Gastroesophageal sphincter (tissue), 4 donors: ENCODE measurements around the gene F2. TPM values are rescaled to one million over a fixed set of nuclear protein-coding genes. Genes with fewer than 3 reads are reported as not detected.

Source experiments
- ATAC-seq: fragments of 150-250 bp; one replicate; pipeline ENCODE4 v1.9.1; 2016; ENCODE audit warnings: mild to moderate bottlenecking, moderate library complexity
- H3K27ac ChIP-seq, 4 donors: fragments of 200-600 bp; sonication (generic) in 3 of 4; 1 replicate in 3 of 4; 2 replicates in 1 of 4; pipeline ENCODE4 v1.5.1; 2016 to 2019
- H3K27me3 ChIP-seq: fragments of 200-600 bp; sonication (generic); one replicate; pipeline ENCODE4 v1.5.1; 2019
- H3K36me3 ChIP-seq, 2 donors: fragments of 200-600 bp; sonication (generic); one replicate each; pipeline ENCODE4 v1.5.1; 2019; ENCODE audit warnings: control low read depth in 1 of 2
- H3K4me1 ChIP-seq, 3 donors: fragments of 200-600 bp; sonication (generic); 1 replicate in 2 of 3; 2 replicates in 1 of 3; pipeline ENCODE4 v1.5.1; 2016 to 2019; ENCODE audit warnings: control low read depth in 2 of 3
- H3K4me3 ChIP-seq, 2 donors: fragments of 200-600 bp; sonication (generic); one replicate each; pipeline ENCODE4 v1.5.1; 2019; ENCODE audit warnings: mild to moderate bottlenecking in 1 of 2, moderate library complexity in 1 of 2
- H3K9me3 ChIP-seq, 3 donors: fragments of 200-600 bp; sonication (generic); one replicate each; pipeline ENCODE4 v1.5.1; 2017 to 2019; ENCODE audit warnings: control low read depth in 2 of 3
- CTCF ChIP-seq, 4 experiments: fragments of 200-600 bp in 2 of 4; fragments of 450-650 bp in 2 of 4; sonication (generic) in 1 of 4; IDR thresholded peaks; one replicate each; pipeline ENCODE4 v1.5.1; 2017 to 2019; ENCODE audit warnings: antibody characterized with exemption in 4 of 4, mild to moderate bottlenecking in 2 of 4, moderate library complexity in 2 of 4
- EP300 ChIP-seq: sonication (generic); formaldehyde crosslinking; IDR thresholded peaks from one replicate; pipeline ENCODE4 v1.6.1; 2017; ENCODE audit warnings: antibody characterized with exemption, mild to moderate bottlenecking
- POLR2A ChIP-seq, 2 donors: fragments of 450-650 bp; IDR thresholded peaks; one replicate each; pipeline ENCODE4 v1.6.1; 2017; ENCODE audit warnings: antibody characterized with exemption in 2 of 2, mild to moderate bottlenecking in 2 of 2, moderate library complexity in 1 of 2
- POLR2AphosphoS5 ChIP-seq: sonication (generic); formaldehyde crosslinking; IDR thresholded peaks from one replicate; pipeline ENCODE4 v1.6.1; 2017; ENCODE audit warnings: antibody characterized with exemption
- WGBS, 2 donors: methylation state at CpG; one replicate each; pipeline ENCODE4 v1.1.5; 2018; ENCODE audit warnings: low coverage in 1 of 2; 5-methylcytosine and 5-hydroxymethylcytosine counted together
- total RNA-seq, 4 donors: library from RNA; depleted of rRNA; stranded (reverse); fragments of >200 nt; gene quantifications; one replicate each; pipeline ENCODE4 v1.1.0, GENCODE V29; 2016

F2 gene
- total RNA-seq, 4 donors from 2014 or later, result 0.62 to 3.6 TPM; not detected in 2

DNA sequence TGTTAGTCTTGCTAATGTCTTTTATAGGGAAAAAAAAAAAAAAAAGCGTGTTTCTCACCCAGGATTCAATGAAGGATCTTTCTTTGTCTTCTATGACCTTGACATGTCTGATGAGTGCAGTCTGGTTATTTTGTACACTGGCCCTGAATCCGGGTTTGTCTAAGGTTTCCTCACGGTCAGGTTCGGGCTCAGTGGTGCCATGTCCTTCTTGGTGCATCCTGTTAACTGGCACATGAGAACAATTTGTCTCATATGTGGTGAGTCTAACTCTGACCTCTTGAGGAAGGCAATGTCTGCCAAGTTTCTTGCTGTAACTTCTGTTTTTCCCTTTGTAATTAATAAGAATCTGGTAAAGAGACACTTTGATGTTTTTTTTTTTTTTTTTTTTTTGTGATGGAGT lies 12.5 kb downstream of the F2 start:
- no peaks in the 10 kb centered on the region for H3K4me1 ChIP-seq
- 84 to 89% methylated on average over 4 of the region's 4 CpGs for WGBS, 2 donors
- H3K4me3 ChIP-seq, result no peak overlapping the region
- H3K9me3 ChIP-seq, result no peaks in the 10 kb centered on the region
- no peaks in the 10 kb centered on the region for H3K36me3 ChIP-seq
- H3K27me3 ChIP-seq, result no peaks in the 10 kb centered on the region
- no peak for ATAC-seq
- TF ChIP-seq CTCF (IDR thresholded peaks at IDR 0.05) (no peak), POLR2A (IDR thresholded peaks at IDR 0.05) (no peak), EP300 (no peak), POLR2AphosphoS5 (no peak)
- no peak overlapping the region for H3K27ac ChIP-seq

DNA sequence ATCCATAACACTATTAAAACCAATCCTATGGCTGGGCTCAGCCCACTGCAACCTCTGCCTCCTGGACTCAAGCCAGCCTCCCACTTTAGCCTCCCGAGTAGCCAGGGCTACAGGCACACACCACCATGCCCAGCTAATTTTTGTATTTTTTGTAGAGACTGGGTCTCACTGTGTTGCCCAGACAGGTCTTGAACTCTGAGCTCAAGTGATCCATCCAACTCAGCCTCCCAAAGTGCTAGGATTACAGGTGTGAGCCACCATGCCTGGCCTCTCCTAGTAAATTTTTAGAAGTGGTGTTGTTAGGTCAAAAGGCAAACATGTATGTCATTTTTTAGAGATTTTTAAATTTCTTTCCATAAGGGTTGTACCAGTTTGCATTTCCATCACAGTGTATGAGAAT lies 14.2 kb downstream of the F2 start:
- no peak for TF ChIP-seq POLR2A (IDR thresholded peaks at IDR 0.05)
- TF ChIP-seq EP300, result no peak
- Histone ChIP-seq H3K4me3 (no peak overlapping the region), H3K9me3 (no peaks in the 10 kb centered on the region), H3K4me1 (no peaks in the 10 kb centered on the region), H3K27ac (no peak overlapping the region), H3K36me3 (no peaks in the 10 kb centered on the region), H3K27me3 (no peaks in the 10 kb centered on the region)
- 83% methylated on average over 1 of the region's 1 CpG; no CpG with 5 or more reads in 1 of the 2 donors for WGBS, 2 donors
- no peak for ATAC-seq

GRCh38 chr11:46736146-46736545 lies 17.1 kb downstream of the F2 start:
- 79 to 90% methylated on average over 5 to 7 of the region's 7 CpGs for WGBS, 2 donors
- TF ChIP-seq EP300, result no peak
- TF ChIP-seq CTCF (IDR thresholded peaks at IDR 0.05), result no peak
- TF ChIP-seq POLR2A (IDR thresholded peaks at IDR 0.05), result no peak
- no peak for TF ChIP-seq POLR2AphosphoS5
- H3K36me3 ChIP-seq, result peaks cover 0 to 9% of the 10 kb centered on the region in 2 donors
- H3K4me3 ChIP-seq, result no peak overlapping the region
- ATAC-seq, result no peak
- H3K4me1 ChIP-seq, result no peaks in the 10 kb centered on the region
- no peaks in the 10 kb centered on the region for H3K27me3 ChIP-seq
- no peak overlapping the region for H3K27ac ChIP-seq
- H3K9me3 ChIP-seq, result no peaks in the 10 kb centered on the region

GRCh38 chr11:46736615-46737014 lies 17.6 kb downstream of the F2 start:
- ATAC-seq, result no peak
- H3K36me3 ChIP-seq, result peaks cover 0 to 14% of the 10 kb centered on the region in 2 donors
- no peaks in the 10 kb centered on the region for H3K4me1 ChIP-seq
- H3K9me3 ChIP-seq, result no peaks in the 10 kb centered on the region
- H3K4me3 ChIP-seq, result no peak overlapping the region
- WGBS, 2 donors, result 55 to 77% methylated on average over 5 of the region's 5 CpGs
- no peaks in the 10 kb centered on the region for H3K27me3 ChIP-seq
- no peak overlapping the region for H3K27ac ChIP-seq
- TF ChIP-seq POLR2A (IDR thresholded peaks at IDR 0.05) (no peak), POLR2AphosphoS5 (no peak), EP300 (no peak), CTCF (IDR thresholded peaks at IDR 0.05) (no peak)

- 87 to 88% methylated on average over 3 to 5 of the region's 11 CpGs for WGBS, 2 donors
- Histone ChIP-seq H3K4me1 (no peaks in the 10 kb centered on the region), H3K27ac (no peak overlapping the region), H3K36me3 (peaks cover 0 to 25% of the 10 kb centered on the region in 2 donors), H3K9me3 (no peaks in the 10 kb centered on the region), H3K27me3 (no peaks in the 10 kb centered on the region), H3K4me3 (no peak overlapping the region)
- ATAC-seq, result no peak
- TF ChIP-seq CTCF (IDR thresholded peaks at IDR 0.05) (no peak), POLR2A (IDR thresholded peaks at IDR 0.05) (no peak), EP300 (no peak), POLR2AphosphoS5 (no peak)
These were observed 18.7 kb downstream of the F2 start for GRCh38 chr11:46737699-46738098.
